Mucosa of descending colon (tissue), 3 donors: Measurements from ENCODE around the gene POU2AF3. TPM values are rescaled to one million over a fixed set of nuclear protein-coding genes. Genes with fewer than 3 reads are reported as not detected.
A peak's percentile ranks its signal among the peaks of the same experiment; 100 is the strongest.

Experiments
- ATAC-seq: fragments of 200-7000 bp; cut with Tn5 transposase; one replicate; pipeline ENCODE4 v1.9.1; 2020; ENCODE audit warnings: mild to moderate bottlenecking, moderate library complexity
- DNase-seq, 3 donors: peaks; one replicate each; pipeline ENCODE4 v3.0.0-alpha.2; 2020
- H3K36me3 ChIP-seq: fragments of 200-600 bp; one replicate; pipeline ENCODE4 v1.8.0; 2021; ENCODE audit warnings: low read depth, mild to moderate bottlenecking
- H3K4me1 ChIP-seq: fragments of 200-600 bp; one replicate; pipeline ENCODE4 v1.8.0; 2021; ENCODE audit warnings: low read depth, mild to moderate bottlenecking
- H3K4me3 ChIP-seq: fragments of 200-600 bp; one replicate; pipeline ENCODE4 v1.8.0; 2021; ENCODE audit warnings: mild to moderate bottlenecking
- H3K9me3 ChIP-seq: fragments of 200-600 bp; one replicate; pipeline ENCODE4 v1.8.0; 2021; ENCODE audit warnings: mild to moderate bottlenecking
- CTCF ChIP-seq: fragments of 200-600 bp; IDR thresholded peaks from one replicate; pipeline ENCODE4 v1.8.0; 2022; ENCODE audit warnings: antibody characterized with exemption, mild to moderate bottlenecking
- intact Hi-C, 2 donors: fragments of 100-400 bp; cut with DNase I in 1 of 2; cut with micrococcal nuclease in 1 of 2; formaldehyde crosslinking; loops; one replicate each; pipeline versions ENCODE4 v1.11.0 to v1.11.1; 2022; cut with DNase I, micrococcal nuclease
- total RNA-seq, 3 donors: library from RNA; stranded (reverse); fragmentation: NEBNext Ultra II Directional in 2 of 3; extraction: Animal tissue kit (Norgen Biotek cat#: 25700) in 2 of 3; gene quantifications; one replicate each; pipeline versions ENCODE4 v1.2.1 to v1.2.4, GENCODE V29; 2021 to 2023
- donor health status: DM: no; HTN: no; CAD: no; lungs with moderate emphysema.
- donor health status: DM: no; HTN: no; CAD: no.
- donor health status: DM: no; HTN: yes; CAD: no.

The POU2AF3 gene
- total RNA-seq, 3 donors from 2014 or later: 6.7 to 14.5 (median 8.1) TPM

- Histone ChIP-seq H3K4me3 (no peak overlapping the region), H3K9me3 (no peaks in the 10 kb centered on the region), H3K4me1 (peaks cover 35% of the 10 kb centered on the region), H3K36me3 (no peaks in the 10 kb centered on the region)
- no peak for TF ChIP-seq CTCF
- DNase-seq (no peak), ATAC-seq (no peak)
- intact Hi-C loops: no loop called here
Observed at GRCh38 chr11:111301842-111302118, 3.4 kb downstream of the POU2AF3 start.

GRCh38 chr11:111302298-111302697 is 4.0 kb downstream of the POU2AF3 start:
- ATAC-seq: peak; percentile 53
- Histone ChIP-seq H3K36me3 (no peaks in the 10 kb centered on the region), H3K9me3 (no peaks in the 10 kb centered on the region), H3K4me3 (no peak overlapping the region), H3K4me1 (peaks cover 35% of the 10 kb centered on the region)
- peak; percentile 62 to 65 (median 64) for DNase-seq
- TF ChIP-seq CTCF: no peak
- intact Hi-C loops: no loop called here

GRCh38 chr11:111303461-111303860 is 5.1 kb downstream of the POU2AF3 start:
- H3K9me3 ChIP-seq: no peaks in the 10 kb centered on the region
- intact Hi-C loops: no loop called here
- no peaks in the 10 kb centered on the region for H3K36me3 ChIP-seq
- peak; percentile 64 for ATAC-seq
- DNase-seq: peak; percentile 48 to 64 (median 56)
- peaks cover 32% of the 10 kb centered on the region for H3K4me1 ChIP-seq
- H3K4me3 ChIP-seq: no peak overlapping the region
- TF ChIP-seq CTCF: no peak

- intact Hi-C loops: no loop called here
- TF ChIP-seq CTCF: no peak
- H3K36me3 ChIP-seq: no peaks in the 10 kb centered on the region
- peaks cover 35% of the 10 kb centered on the region for H3K4me1 ChIP-seq
- H3K9me3 ChIP-seq: no peaks in the 10 kb centered on the region
- ATAC-seq (no peak), DNase-seq (no peak)
- no peak overlapping the region for H3K4me3 ChIP-seq
Observed at GRCh38 chr11:111305162-111305802, 6.9 kb downstream of the POU2AF3 start.

GRCh38 chr11:111305876-111306275 is 7.5 kb downstream of the POU2AF3 start:
- no peak for TF ChIP-seq CTCF
- H3K9me3 ChIP-seq: no peaks in the 10 kb centered on the region
- ATAC-seq (no peak), DNase-seq (no peak)
- H3K36me3 ChIP-seq: no peaks in the 10 kb centered on the region
- H3K4me1 ChIP-seq: peaks cover 31% of the 10 kb centered on the region
- no peak overlapping the region for H3K4me3 ChIP-seq
- intact Hi-C loops: no loop called here

- ATAC-seq (no peak), DNase-seq (no peak)
- no peak for TF ChIP-seq CTCF
- no peak overlapping the region for H3K4me3 ChIP-seq
- H3K36me3 ChIP-seq: no peaks in the 10 kb centered on the region
- H3K9me3 ChIP-seq: no peaks in the 10 kb centered on the region
- intact Hi-C loops: no loop called here
- H3K4me1 ChIP-seq: peaks cover 28% of the 10 kb centered on the region
Observed at GRCh38 chr11:111306321-111306720, 8.0 kb downstream of the POU2AF3 start.
